Measurements from ENCODE around the gene SLC28A3.

DNA sequence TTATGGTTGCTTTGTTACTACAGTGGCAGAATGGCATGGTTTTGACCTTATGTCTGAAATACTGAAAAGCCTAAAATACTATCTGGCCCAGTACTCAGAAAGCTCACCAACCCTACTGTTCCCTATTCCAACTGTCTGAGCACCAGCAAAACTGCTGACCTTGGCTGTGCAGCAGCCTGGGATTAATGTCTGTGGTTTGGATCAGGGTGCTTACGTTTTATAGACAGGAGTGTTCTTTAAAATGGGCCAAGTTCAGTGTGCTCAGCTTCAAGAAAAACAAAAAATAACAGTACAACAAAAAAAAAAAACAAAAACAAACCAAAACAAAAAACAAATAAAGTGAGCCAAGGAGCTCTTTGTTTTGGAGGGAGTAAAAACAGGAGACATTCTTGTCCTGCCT is 36.4 kb downstream of the SLC28A3 start:
- TF ChIP-seq EP300 (IDR thresholded peaks at IDR 0.05), result no peak
- TF ChIP-seq, protein P1, sequence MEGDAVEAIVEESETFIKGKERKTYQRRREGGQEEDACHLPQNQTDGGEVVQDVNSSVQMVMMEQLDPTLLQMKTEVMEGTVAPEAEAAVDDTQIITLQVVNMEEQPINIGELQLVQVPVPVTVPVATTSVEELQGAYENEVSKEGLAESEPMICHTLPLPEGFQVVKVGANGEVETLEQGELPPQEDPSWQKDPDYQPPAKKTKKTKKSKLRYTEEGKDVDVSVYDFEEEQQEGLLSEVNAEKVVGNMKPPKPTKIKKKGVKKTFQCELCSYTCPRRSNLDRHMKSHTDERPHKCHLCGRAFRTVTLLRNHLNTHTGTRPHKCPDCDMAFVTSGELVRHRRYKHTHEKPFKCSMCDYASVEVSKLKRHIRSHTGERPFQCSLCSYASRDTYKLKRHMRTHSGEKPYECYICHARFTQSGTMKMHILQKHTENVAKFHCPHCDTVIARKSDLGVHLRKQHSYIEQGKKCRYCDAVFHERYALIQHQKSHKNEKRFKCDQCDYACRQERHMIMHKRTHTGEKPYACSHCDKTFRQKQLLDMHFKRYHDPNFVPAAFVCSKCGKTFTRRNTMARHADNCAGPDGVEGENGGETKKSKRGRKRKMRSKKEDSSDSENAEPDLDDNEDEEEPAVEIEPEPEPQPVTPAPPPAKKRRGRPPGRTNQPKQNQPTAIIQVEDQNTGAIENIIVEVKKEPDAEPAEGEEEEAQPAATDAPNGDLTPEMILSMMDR (IDR thresholded peaks at IDR 0.05), result no peak
- TF ChIP-seq POLR2A (IDR thresholded peaks at IDR 0.05), result no peak

Measured in gastroesophageal sphincter (tissue), 3 donors.